GM19239 (cell line): Measurements from ENCODE around the gene CRLF1.
A peak's percentile ranks its signal among the peaks of the same experiment; 100 is the strongest.

Experiments used
- DNase-seq: peaks from one replicate; pipeline ENCODE4 v3.0.0; 2011; ENCODE audit warnings: low spot score; ENCODE audit not compliant: insufficient read length
- FAIRE-seq: peaks from 2 replicates; lab custom pipeline; 2011; peaks lifted over from hg19 to GRCh38; lab: Jason Lieb, UNC

The CRLF1 gene

DNA sequence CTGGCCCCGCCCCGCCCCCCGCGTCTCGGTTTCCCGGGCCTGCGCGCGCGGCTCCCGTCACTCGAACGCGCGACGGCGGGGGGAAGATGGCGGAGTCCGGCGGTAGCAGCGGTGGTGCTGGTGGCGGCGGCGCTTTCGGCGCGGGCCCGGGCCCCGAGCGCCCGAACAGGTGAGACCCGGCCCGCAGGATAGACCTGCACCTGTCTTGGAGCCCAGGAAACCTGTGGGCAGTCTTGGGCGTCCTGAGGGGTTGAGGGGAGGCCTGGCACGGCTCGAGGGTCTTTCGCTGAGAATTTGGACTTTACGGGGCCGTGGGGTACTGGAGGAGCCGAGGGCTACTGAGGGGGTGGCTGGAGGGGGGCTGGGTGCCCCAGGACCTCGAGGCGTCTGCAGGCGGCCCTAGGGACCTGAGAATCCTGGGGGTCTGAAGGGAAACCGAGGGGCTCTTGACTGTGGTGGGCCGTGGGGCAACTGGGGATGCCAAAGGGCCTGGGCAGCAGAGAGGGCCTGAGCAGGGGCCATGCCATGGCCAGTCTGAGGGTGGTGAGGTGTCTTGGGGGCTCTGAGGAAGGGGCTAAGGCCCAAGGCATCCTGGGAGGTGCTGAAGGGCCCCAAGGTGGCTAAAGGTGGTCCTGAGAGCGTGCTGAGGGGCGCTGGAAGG, 30.5 kb upstream of the CRLF1 start, which contains the start of gene KLHL26:
KLHL26 (plus strand) TSS at position 60 of the 661 bp plus-strand sequence; CDS start at position 87, 27 bp downstream.
- FAIRE-seq (no peak), DNase-seq (no peak)

DNA sequence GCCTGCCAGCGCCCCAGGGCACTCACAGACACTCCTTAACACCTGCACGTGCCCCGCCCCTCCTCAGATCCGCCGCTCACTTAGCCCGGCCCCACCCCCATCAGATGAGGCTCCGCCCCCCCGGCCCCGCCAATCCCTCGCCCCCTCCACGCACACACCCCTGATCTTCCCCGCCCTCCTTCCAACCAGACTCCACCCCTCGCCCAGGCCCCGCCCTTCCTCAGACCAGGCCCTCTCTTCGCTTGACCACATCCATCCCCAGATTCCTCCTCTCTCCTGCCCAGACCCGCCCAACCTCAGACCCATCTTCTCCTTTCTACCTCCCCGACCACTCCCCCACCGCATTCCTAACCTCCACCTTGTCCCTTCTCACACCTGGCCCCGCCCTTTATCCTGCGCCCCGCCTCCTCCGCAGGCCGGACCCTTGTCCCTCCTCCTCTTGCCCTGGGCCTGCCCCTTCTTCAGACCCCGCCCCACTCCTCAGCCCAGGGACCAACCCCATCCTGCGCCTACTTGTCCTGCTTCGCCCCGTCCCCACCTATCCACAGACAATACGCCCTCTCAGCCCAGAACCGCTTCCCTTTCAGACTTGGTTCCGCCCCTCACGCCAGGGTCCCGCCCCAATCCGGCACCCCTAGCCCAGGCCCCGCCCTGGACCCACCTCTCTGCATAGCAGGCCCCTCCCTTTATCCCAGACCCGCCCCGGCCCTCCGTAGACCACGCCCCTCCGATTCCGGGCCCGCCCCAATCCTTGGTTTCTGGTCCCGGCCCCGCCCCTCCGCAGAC, 29.8 kb upstream of the CRLF1 start:
- FAIRE-seq: peak; percentile 93
- DNase-seq: peak; percentile 88

DNA sequence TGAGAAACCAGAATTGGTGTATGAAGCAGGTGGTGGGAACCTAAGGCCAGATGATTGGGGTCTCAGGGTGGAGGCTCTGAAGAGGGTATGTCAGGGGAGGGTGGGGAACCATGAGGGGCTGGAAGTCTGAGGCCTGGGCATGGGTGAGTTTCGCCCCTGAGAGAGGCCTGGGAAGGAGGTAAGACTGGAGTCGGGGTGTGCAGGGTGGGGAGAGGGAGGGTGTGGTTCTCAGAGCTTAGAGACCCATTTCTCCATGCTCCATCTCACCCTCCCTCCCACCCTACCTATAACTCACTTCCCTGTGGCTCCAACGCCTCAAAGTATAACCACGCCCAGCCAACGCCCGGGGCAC, 29.2 kb upstream of the CRLF1 start:
- FAIRE-seq: no peak
- DNase-seq: no peak

DNA sequence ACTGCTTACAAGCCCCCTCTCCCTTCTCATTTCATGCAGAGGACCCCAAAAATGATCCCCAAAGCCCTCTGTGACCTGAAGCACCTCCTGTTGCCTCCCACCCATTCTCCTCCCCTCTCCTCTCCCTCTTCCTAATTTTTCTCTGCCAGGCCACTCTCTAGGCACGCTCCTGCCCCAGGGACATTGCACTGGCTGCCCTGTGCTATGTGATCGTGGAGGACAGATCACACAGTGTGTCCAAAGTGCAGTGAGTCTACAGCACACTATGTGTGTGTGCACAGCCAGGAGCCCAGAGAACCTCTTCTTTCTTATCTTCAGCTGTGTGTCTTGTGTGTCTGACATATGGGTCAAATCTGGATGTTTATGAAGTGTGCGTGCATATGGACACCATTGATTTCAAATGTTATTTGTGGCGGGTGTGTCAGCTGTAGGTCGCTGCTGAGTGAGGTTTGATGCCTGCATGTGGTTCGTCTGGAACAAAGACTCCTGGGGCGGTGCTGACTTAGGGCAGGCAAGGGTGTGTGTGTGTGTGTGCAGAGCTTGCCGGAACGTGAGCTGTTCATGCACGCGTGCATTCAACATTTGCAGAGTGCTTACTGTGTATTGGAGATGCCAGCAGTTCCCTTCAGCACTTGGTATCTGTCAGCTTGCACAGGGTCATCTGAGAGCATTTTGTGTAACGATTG, 28.2 kb upstream of the CRLF1 start:
- no peak for DNase-seq
- FAIRE-seq: no peak

DNA sequence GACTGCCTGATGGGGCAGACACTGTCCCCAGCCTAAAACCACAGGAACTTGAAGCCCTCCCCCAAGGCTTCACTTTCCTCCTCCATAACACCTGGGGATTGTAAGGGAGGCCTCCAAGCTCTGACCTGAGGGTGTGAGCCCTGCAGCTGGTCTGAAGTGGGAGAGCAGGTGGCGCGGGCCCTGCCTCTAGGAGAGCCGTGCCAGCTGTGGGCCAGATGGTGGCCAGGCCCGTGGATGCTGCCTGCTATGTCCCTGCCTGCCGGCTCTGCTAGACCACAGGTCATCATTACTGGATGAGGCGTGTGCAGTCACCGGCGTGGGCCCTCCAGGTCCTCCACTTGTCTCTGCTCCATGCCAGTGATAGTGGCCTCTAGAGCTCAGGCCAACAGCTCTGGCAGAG, 26.7 kb upstream of the CRLF1 start:
- FAIRE-seq (no peak), DNase-seq (no peak)

DNA sequence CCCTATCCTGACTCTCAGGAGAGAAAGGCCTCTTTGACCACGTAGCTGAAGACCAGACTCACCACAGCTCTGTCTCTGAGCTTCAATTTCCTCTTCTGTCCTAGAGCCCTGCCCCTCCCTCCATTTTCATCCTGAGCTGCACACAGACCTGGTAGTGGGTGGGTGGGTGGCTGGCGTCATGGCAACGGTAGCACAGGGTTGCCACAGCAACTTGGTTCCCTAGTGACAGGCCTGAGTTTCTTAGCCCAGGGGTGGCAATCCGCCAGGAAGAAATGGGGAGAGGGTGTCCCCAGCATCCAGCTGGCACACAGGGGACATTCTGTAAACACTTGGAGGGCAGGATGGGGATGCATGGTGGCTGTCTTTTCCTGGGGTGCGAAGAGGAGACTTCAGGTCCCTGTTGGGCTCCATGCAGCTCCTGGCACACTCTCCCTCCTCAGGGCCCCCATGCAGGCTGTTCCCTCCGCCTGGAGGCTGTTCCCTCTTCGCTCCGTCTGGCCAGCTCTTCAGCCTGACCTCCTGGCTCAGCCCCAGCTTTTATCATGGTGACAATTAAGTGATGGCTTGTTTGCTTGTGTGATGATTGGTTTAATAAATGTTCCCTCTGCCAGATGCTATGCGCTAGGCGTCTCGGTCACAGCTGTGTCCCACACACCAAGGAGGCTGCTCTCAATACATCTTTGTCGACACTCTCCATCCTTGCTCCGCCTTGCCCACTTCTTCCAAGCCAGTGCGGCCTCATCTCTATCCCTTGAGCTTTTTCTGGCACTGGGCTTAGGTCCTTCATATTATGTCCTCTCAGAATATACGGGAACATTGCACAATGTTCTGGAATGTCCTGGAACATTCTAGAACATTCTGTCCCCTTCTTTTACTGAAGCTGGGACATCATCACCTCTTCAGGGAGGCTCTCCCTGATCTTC, 22.8 kb upstream of the CRLF1 start:
- DNase-seq: no peak
- FAIRE-seq: no peak

DNA sequence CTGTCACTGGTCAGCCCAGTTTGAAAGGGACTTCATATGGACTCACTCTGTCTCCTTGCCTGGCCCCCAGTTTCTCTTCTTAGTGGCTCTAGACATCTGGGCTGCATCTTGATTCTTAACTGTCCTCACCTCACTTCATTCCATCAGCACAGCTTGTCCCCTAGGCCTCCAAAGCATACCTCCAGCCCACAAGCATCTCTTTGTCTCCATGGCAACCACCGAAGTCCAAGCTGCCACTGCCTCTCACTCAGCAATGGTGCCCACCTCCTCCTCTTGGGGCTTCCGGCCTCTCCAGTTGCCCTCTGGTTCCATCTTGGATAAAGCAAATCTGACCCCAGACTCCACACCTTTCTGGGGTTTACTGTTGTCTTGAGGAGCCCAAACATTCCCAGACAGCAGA, 20.3 kb upstream of the CRLF1 start:
- no peak for FAIRE-seq

DNA sequence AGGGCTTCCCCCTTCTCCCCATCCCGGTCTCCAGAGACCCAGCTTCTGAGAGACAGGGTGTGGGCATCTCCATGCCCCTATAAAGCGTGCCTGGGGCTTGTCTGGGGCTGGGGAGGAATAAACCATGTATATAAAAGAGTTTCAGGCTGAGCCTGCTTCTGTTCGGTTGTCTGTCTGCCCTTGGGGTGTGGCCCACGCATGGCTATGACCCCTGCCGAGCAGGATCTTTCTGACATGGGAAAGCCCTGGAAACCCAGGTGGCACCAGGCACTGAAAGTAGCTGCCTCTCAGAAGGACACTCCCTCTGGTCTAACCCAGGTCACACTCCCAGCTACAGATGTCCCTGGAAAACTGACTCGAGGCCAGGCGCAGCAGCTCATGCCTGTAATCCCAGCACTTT, 14.3 kb upstream of the CRLF1 start:
- FAIRE-seq: no peak
- DNase-seq: no peak

More for the DNA sequence above, 20.3 kb upstream of the CRLF1 start:
- DNase-seq: no peak

DNA sequence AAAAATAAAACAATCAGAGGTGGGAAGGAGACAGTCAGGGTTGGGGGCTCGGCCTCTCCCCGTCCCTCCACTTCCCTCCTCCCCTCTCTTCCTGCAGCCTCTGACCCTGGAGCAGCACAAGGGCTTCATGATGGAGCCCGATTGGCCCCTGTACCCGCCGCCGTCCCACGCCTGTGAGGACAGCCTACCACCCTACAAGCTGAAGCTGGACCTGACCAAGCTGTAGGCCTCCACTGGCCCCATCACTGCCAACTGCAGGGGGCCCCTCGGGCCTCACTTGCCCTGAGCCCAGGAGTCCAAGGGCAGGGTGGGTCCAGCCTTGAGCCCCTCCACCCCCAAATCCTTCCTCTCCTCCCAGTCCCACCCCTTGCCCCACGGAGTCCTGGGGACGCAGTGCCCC, 13.7 kb upstream of the CRLF1 start:
- FAIRE-seq (no peak), DNase-seq (no peak)

DNA sequence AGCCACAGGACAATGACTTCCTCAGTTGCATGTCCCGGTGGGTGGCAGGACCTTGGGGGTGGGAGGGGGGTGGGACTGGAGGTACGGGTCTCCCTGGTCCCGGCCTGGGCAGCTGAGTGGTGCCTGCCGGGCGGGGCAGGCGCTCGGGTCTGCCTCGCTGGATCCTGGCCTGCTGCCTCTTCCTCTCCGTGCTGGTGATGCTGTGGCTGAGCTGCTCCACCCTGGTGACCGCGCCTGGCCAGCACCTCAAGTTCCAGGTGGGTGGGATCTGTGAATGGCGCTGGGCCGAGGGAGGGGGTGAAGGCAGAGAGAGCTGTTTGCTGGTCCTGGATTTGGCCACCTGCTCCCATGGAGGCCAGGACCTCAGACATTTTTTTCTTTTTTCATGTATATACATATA, 11.6 kb upstream of the CRLF1 start:
- DNase-seq (no peak), FAIRE-seq (no peak)

DNA sequence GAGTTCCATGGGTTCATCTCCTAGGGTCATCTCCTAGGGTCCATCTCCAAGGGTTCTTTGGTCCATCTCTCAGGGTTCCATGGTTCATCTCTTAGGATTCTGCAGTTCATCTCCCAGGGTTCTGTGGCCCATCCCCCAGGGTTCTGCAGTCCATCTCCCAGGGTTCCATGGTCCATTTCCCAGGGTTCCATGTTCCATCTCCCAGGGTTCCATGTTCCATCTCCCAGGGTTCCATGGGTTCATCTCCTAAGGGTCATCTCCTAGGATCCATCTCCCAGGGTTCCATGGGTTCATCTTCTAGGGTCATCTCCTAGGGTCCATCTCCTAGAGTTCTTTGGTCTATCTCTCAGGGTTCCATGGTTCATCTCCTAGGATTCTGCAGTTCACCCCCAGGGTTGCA, 11.0 kb upstream of the CRLF1 start:
- FAIRE-seq (no peak), DNase-seq (no peak)

DNA sequence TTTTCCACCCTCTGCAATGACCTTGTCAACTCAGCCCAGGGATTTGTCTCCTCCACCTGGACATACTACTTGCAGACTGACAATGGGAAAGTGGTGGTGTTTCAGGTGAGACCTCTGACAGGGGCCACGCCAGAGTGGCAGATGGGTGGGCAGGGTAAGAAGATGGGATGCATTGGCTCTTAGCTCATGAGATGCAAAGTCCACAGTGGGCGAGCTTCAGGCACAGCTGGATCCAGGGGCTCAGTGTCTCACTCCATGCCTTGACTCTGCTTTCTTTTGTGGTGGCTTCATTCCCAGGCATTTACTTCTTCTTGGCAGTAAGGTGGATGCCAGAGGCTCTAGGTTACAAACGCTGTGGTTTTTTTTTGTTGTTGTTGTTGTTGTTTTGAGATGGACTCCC, 9.4 kb upstream of the CRLF1 start:
- no peak for DNase-seq
- no peak for FAIRE-seq

DNA sequence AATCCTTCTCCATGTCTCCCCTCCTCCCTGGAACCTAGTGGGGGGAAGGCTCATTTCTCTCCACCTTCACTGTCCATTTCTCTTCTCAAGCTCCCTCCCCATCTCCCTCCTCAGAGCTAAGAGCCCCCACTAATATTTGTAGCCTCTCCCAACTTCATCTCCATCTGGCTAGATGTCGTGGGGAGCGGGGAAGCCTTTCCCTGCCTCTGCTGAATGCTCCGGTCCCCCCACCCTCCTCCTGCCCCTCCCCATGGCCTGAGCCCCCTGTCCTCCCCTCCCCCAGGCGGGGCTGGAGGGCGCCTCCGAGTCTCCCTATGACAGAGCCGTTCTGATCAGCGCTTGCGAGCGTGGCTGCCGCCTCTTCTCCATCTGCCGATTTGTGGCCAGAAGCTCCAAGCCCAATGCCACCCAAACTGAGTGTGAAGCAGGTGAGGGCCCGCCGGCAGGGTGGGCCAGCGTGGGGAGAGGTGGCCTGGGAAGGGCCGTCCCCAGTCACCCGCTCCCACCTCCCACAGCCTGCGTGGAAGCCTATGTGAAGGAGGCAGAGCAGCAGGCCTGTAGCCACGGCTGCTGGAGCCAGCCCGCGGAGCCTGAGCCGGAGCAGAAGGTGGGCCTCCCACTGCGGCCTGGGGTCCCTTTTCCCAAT, 7.1 kb upstream of the CRLF1 start:
- DNase-seq (no peak), FAIRE-seq (no peak)

DNA sequence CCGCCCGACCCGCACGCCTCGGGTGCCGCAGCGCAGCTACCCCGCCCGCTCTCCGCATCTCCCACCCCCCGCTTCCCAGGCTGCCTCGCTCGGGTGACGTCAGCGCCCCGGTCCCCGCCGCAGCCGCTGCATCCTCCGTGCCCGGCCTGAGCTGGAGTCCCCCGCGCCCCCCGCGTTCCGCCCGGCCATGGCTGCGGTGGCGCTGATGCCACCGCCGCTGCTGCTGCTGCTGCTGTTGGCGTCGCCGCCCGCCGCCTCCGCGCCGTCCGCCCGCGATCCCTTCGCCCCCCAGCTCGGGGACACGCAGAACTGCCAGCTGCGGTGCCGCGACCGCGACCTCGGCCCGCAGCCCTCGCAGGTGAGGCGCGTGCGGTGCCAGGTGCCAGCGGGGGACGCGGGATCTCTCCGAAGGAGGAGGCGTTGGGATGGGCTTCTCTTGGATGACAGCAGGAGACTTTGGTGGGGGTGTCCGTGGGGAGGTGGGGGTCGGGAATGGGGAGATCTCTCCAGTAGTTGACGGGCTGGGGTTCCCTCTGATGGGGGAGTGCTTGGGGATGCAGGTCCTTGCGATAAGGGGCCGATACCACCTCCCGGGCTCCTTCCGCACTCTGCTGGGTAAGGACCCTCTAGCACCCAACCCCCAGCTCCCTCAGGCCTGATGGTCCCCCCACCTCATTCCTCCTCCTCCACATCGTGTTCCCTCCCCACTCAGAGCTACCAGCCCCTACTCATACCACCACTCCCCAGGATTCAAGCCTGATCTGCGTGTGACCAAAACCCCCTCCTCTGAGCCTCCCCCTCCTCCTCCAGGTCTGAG, 6.4 kb upstream of the CRLF1 start, which contains the start of gene TMEM59L:
TMEM59L (plus strand) TSS at position 99 of the 817 bp plus-strand sequence; CDS start at position 188, 89 bp downstream.
- DNase-seq: no peak
- no peak for FAIRE-seq

DNA sequence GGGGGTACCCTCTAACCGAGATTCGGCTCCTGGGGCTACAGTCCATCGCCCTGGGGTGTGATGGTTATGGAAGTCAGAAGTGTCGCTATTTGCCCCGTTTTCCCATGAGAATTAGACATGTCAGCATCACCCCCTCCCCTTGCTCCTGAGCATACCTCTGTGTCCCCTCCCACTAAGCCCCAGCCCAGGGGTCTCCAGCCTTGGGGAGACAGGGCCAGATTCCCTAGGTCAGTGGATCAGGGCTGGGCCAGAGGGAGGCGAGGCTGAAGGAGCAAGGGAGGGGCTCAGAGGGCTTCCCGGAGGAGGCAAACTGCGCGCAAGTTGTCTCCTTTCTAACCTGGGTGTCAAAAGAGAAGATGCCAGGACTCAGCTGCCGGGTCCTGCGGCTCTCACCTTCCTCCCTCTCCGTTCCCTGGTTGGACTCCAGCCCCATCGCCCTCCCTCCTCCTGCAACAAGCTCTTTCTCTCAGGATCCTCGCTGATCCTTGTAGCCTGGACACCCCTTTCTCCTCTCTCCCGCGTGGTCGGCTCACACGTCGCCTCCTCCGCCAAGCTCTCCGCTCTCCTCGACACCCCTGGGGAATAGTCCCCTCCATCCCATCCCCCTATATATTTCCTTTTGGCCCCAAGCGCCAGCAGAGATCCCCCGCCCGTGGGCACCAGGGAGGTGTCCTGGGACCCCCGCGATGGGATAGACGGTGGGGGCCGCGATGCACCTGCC, 5.6 kb upstream of the CRLF1 start:
- FAIRE-seq: no peak
- no peak for DNase-seq

DNA sequence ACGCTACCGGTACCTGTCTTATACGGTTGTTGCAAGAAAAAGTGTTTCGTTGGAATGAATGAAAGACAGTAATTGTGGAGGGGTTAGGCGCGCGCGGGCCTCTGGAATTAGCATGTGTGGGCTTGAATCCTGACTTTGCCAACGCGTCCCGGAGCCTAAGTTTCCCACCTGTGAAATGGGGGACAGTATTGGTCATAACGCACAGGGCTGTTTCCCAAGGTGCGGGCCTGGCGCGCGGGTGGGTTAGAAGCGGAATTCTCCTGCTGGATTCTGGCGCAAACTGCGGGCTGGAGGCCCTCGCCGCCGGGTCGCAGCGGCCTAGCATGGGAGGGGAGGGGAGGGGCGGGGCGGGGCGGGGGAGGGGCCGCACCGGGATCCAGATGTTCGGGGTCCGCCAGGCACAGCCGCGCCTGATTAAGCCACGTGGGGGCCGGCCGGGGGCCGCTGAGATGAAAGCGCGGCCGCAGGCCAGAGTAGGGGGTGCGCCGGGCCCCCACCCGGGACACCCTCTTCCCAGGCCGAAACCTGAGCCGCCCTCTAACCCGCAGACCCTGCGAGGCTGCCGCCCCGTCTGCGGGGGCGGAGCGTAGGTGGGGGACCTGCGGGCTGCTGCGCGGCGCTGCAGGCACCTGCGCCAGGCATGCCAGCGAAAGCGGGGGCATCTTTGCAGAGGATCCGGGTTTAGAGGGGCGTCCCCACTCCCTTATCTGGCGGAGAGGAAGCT, 4.9 kb upstream of the CRLF1 start:
- DNase-seq (no peak), FAIRE-seq (no peak)

DNA sequence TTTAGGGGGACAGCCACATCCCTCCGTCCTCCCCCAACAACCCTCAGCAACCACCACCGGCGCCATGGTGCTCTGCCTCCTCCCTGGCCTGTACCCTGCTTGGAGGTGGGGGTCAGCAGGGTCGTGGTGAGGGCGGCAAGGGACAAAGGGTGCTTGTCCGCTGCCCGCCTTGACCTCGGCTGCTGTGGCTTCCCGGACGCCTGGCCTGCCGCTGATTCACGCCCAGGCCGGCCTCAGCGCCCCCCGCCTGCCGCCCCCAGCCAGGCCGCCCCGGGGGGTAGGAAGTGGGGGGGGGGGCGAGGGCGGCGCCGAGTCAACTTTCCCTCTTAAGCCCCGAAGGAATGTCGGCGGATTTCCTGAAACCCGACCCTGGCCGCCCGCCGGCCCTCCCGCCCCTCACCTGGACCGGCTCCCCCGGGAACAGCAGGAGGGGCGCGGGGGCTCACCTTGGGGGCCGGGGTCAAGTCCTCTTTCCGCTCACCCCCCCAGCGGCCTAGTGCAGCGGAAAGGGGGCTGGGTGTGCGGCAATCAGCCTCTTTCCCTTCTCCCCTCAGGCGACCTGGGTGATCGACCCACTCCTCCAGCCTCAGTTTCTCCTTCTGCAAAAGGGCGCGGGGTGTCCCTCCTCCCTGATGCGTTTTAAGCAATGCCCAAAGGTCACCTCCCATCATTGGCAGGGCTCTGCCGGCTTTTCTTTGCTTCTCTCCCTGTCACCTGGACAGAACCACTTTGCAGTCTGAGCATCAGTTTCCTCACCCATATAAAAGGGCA, 4.1 kb upstream of the CRLF1 start:
- DNase-seq (no peak), FAIRE-seq (no peak)
